ENCODE results near the gene GCNT1. TPM values are rescaled to one million over a fixed set of nuclear protein-coding genes. Genes with fewer than 3 reads are reported as not detected.
"Not testable (repeated sequence)": the region's sequence is repeated elsewhere in the genome, so short reads cannot be mapped to it uniquely, and the experiment has no call there.

GCNT1 gene
- total and polyA plus RNA-seq, 5 experiments from 2014 or later, result 0.25 to 4.0 (median 2.3) TPM

- DNase-seq, result no peak
- ATAC-seq, result no peak
- peaks cover 0 to 6% (median 1%) of the 10 kb centered on the region in 5 donors for H3K27me3 Mint-ChIP-seq
- POLR2A ChIA-PET, result no interaction called here
- H3K27ac Mint-ChIP-seq, result peak overlapping the region in 1 of 10 donors; percentile 3
- peaks cover 0 to 50% (median 2%) of the 10 kb centered on the region in 4 donors for H3K4me1 Mint-ChIP-seq
- H3K36me3 Mint-ChIP-seq, result peaks cover 0 to 21% (median 10%) of the 10 kb centered on the region in 3 donors
- peaks cover 0 to 19% (median 3%) of the 10 kb centered on the region in 9 donors for H3K9me3 Mint-ChIP-seq
- H3K4me3 Mint-ChIP-seq, result no peak overlapping the region
These were observed 16.7 kb downstream of the GCNT1 start for GRCh38 chr9:76475686-76476085.

- ATAC-seq, DNase-seq, H3K27ac Mint-ChIP-seq, H3K27me3 Mint-ChIP-seq, POLR2A ChIA-PET, H3K4me3 Mint-ChIP-seq: not testable (repeated sequence)
- peaks cover 0 to 21% (median 10%) of the 10 kb centered on the region in 3 donors for H3K36me3 Mint-ChIP-seq
- peaks cover 0 to 29% (median under 1%) of the 10 kb centered on the region in 4 donors for H3K4me1 Mint-ChIP-seq
- peaks cover 0 to 19% (median 3%) of the 10 kb centered on the region in 9 donors for H3K9me3 Mint-ChIP-seq
These were observed 18.8 kb downstream of the GCNT1 start for GRCh38 chr9:76477818-76478217.

- Mint-ChIP-seq H3K4me3 (no peak overlapping the region), H3K36me3 (peaks cover 0 to 21% (median 10%) of the 10 kb centered on the region in 3 donors), H3K27me3 (peaks cover 0 to 6% (median 0%) of the 10 kb centered on the region in 5 donors), H3K27ac (no peak overlapping the region), H3K4me1 (peaks cover 0 to 25% (median under 1%) of the 10 kb centered on the region in 4 donors), H3K9me3 (peaks cover 0 to 19% (median 3%) of the 10 kb centered on the region in 9 donors)
- POLR2A ChIA-PET, result no interaction called here
- DNase-seq (no peak), ATAC-seq (no peak)
These were observed 19.2 kb downstream of the GCNT1 start for GRCh38 chr9:76478226-76478625.

GRCh38 chr9:76479337-76479736 is 20.4 kb downstream of the GCNT1 start:
- Mint-ChIP-seq H3K4me1 (peaks cover 0 to 18% (median under 1%) of the 10 kb centered on the region in 4 donors), H3K9me3 (peaks cover 0 to 19% (median 3%) of the 10 kb centered on the region in 9 donors), H3K36me3 (peaks cover 0 to 21% (median 10%) of the 10 kb centered on the region in 3 donors)
- H3K4me3 Mint-ChIP-seq, H3K27me3 Mint-ChIP-seq, ATAC-seq, DNase-seq, H3K27ac Mint-ChIP-seq, POLR2A ChIA-PET: not testable (repeated sequence)

- DNase-seq (no peak), ATAC-seq (no peak)
- peaks cover 0 to 4% (median 0%) of the 10 kb centered on the region in 5 donors for H3K27me3 Mint-ChIP-seq
- peaks cover 0 to 3% (median 0%) of the 10 kb centered on the region in 3 donors for H3K36me3 Mint-ChIP-seq
- POLR2A ChIA-PET, result no interaction called here
- no peak overlapping the region for H3K27ac Mint-ChIP-seq
- H3K9me3 Mint-ChIP-seq, result peaks cover 0 to 1% (median 0%) of the 10 kb centered on the region in 9 donors
- H3K4me1 Mint-ChIP-seq, result peaks cover 0 to 43% (median 0%) of the 10 kb centered on the region in 4 donors
- H3K4me3 Mint-ChIP-seq, result no peak overlapping the region
These were observed 27.2 kb downstream of the GCNT1 start for GRCh38 chr9:76486151-76486550.

GRCh38 chr9:76490249-76490990 is 31.4 kb downstream of the GCNT1 start:
- Mint-ChIP-seq H3K4me1 (peaks cover 0 to 46% (median 0%) of the 10 kb centered on the region in 4 donors), H3K9me3 (peaks cover 0 to 3% (median 0%) of the 10 kb centered on the region in 9 donors), H3K36me3 (peaks cover 0 to 9% (median 6%) of the 10 kb centered on the region in 3 donors), H3K27me3 (peaks cover 0 to 4% (median 0%) of the 10 kb centered on the region in 5 donors), H3K4me3 (no peak overlapping the region), H3K27ac (peak overlapping the region in 1 of 10 donors; percentile 0)
- POLR2A ChIA-PET, result no interaction called here
- ATAC-seq (no peak), DNase-seq (no peak)

- POLR2A ChIA-PET, H3K27me3 Mint-ChIP-seq, ATAC-seq, H3K36me3 Mint-ChIP-seq, DNase-seq, H3K9me3 Mint-ChIP-seq: not testable (repeated sequence)
- peak overlapping the region in 1 of 10 donors; percentile 33 for H3K4me3 Mint-ChIP-seq
- H3K27ac Mint-ChIP-seq, result peak overlapping the region in 1 of 10 donors; percentile 0
- peaks cover 0 to 46% (median 0%) of the 10 kb centered on the region in 4 donors for H3K4me1 Mint-ChIP-seq
These were observed 32.1 kb downstream of the GCNT1 start for GRCh38 chr9:76491056-76491455.

- ATAC-seq, H3K27me3 Mint-ChIP-seq, DNase-seq, H3K4me3 Mint-ChIP-seq, H3K9me3 Mint-ChIP-seq, H3K36me3 Mint-ChIP-seq, POLR2A ChIA-PET, H3K27ac Mint-ChIP-seq: not testable (repeated sequence)
- H3K4me1 Mint-ChIP-seq, result peaks cover 0 to 24% (median 0%) of the 10 kb centered on the region in 4 donors
These were observed 34.5 kb downstream of the GCNT1 start for GRCh38 chr9:76493496-76493895.

- peaks cover 7 to 12% (median 8%) of the 10 kb centered on the region in 3 donors for H3K36me3 Mint-ChIP-seq
- no peak overlapping the region for H3K27ac Mint-ChIP-seq
- POLR2A ChIA-PET, result no interaction called here
- no peak overlapping the region for H3K4me3 Mint-ChIP-seq
- peaks cover 0 to 1% (median 0%) of the 10 kb centered on the region in 4 donors for H3K4me1 Mint-ChIP-seq
- DNase-seq (no peak), ATAC-seq (no peak)
- peaks cover 0 to 4% (median 0%) of the 10 kb centered on the region in 9 donors for H3K9me3 Mint-ChIP-seq
- peaks cover 0 to 3% (median 0%) of the 10 kb centered on the region in 5 donors for H3K27me3 Mint-ChIP-seq
These were observed 41.1 kb downstream of the GCNT1 start for GRCh38 chr9:76500061-76500460.

- peaks cover 0 to 3% (median 0%) of the 10 kb centered on the region in 5 donors for H3K27me3 Mint-ChIP-seq
- no peak overlapping the region for H3K4me3 Mint-ChIP-seq
- no peaks in the 10 kb centered on the region for H3K9me3 Mint-ChIP-seq
- H3K36me3 Mint-ChIP-seq, result peaks cover 7 to 12% (median 8%) of the 10 kb centered on the region in 3 donors
- H3K27ac Mint-ChIP-seq, result no peak overlapping the region
- DNase-seq (no peak), ATAC-seq (no peak)
- POLR2A ChIA-PET, result no interaction called here
- peaks cover 0 to 1% (median 0%) of the 10 kb centered on the region in 4 donors for H3K4me1 Mint-ChIP-seq
These were observed 43.8 kb downstream of the GCNT1 start for GRCh38 chr9:76502746-76503145.

GRCh38 chr9:76510041-76510440 is 51.1 kb downstream of the GCNT1 start:
- H3K9me3 Mint-ChIP-seq, result peaks cover 0 to 6% (median 0%) of the 10 kb centered on the region in 9 donors
- DNase-seq, result no peak
- ATAC-seq, result no peak
- H3K36me3 Mint-ChIP-seq, result peaks cover 0 to 2% (median 0%) of the 10 kb centered on the region in 3 donors
- peaks cover 0 to 2% (median 0%) of the 10 kb centered on the region in 5 donors for H3K27me3 Mint-ChIP-seq
- no peak overlapping the region for H3K4me3 Mint-ChIP-seq
- H3K27ac Mint-ChIP-seq, result no peak overlapping the region
- POLR2A ChIA-PET, result no interaction called here
- no peaks in the 10 kb centered on the region for H3K4me1 Mint-ChIP-seq

- Mint-ChIP-seq H3K27me3 (peaks cover 0 to 6% (median 0%) of the 10 kb centered on the region in 5 donors), H3K27ac (no peak overlapping the region), H3K36me3 (peaks cover 0 to 2% (median 0%) of the 10 kb centered on the region in 3 donors), H3K9me3 (peaks cover 0 to 6% (median 0%) of the 10 kb centered on the region in 9 donors), H3K4me3 (no peak overlapping the region), H3K4me1 (no peaks in the 10 kb centered on the region)
- ATAC-seq (no peak), DNase-seq (no peak)
- POLR2A ChIA-PET, result no interaction called here
These were observed 51.5 kb downstream of the GCNT1 start for GRCh38 chr9:76510446-76510845.

GRCh38 chr9:76512826-76513225 is 53.8 kb downstream of the GCNT1 start:
- no peaks in the 10 kb centered on the region for H3K4me1 Mint-ChIP-seq
- DNase-seq, result no peak
- ATAC-seq, result no peak
- H3K27ac Mint-ChIP-seq, result no peak overlapping the region
- H3K9me3 Mint-ChIP-seq, result peaks cover 0 to 6% (median 0%) of the 10 kb centered on the region in 9 donors
- POLR2A ChIA-PET, result no interaction called here
- H3K27me3 Mint-ChIP-seq, result peaks cover 0 to 11% (median 3%) of the 10 kb centered on the region in 5 donors
- no peak overlapping the region for H3K4me3 Mint-ChIP-seq
- peaks cover 0 to 2% (median 0%) of the 10 kb centered on the region in 3 donors for H3K36me3 Mint-ChIP-seq

Measured in naive thymus-derived CD8-positive, alpha-beta T cell (primary cell).